Esophagus muscularis mucosa (tissue), 4 donors: Measurements from ENCODE around the gene DUSP22. TPM values are rescaled to one million over a fixed set of nuclear protein-coding genes. Genes with fewer than 3 reads are reported as not detected.

Source experiments
- DNase-seq: peaks from one replicate; pipeline ENCODE4 v3.0.0-alpha.2; 2017; ENCODE audit errors: extremely low spot score
- H3K27ac ChIP-seq, 4 donors: fragments of 200-600 bp; sonication (generic); replicated peaks in 1 of 4; 1 replicate in 3 of 4; 2 replicates in 1 of 4; pipeline ENCODE4 v1.5.1; 2016 to 2019; ENCODE audit warnings: mild to moderate bottlenecking in 1 of 4
- H3K27me3 ChIP-seq, 4 donors: fragments of 200-600 bp; sonication (generic); one replicate each; pipeline versions ENCODE4 v1.5.1 to v1.6.0; 2016 to 2019
- H3K36me3 ChIP-seq, 4 donors: fragments of 200-600 bp; sonication (generic); one replicate each; pipeline ENCODE4 v1.5.1; 2016 to 2019
- H3K4me1 ChIP-seq, 4 donors: fragments of 200-600 bp; sonication (generic); one replicate each; pipeline ENCODE4 v1.5.1; 2016 to 2019
- H3K4me3 ChIP-seq, 4 donors: fragments of 200-600 bp; sonication (generic); 1 replicate in 2 of 4; 2 replicates in 2 of 4; pipeline ENCODE4 v1.5.1; 2016 to 2019; ENCODE audit warnings: mild to moderate bottlenecking in 4 of 4, moderate library complexity in 1 of 4
- H3K9me3 ChIP-seq, 4 donors: fragments of 200-600 bp; sonication (generic); 1 replicate in 3 of 4; 2 replicates in 1 of 4; pipeline ENCODE4 v1.5.1; 2016 to 2019
- EP300 ChIP-seq: sonication (generic); formaldehyde crosslinking; IDR thresholded peaks from one replicate; pipeline ENCODE4 v1.6.1; 2017; ENCODE audit warnings: antibody characterized with exemption
- POLR2A ChIP-seq: fragments of 450-650 bp; IDR thresholded peaks from one replicate; pipeline ENCODE4 v1.6.1; 2017; ENCODE audit warnings: antibody characterized with exemption, moderate library complexity, mild to moderate bottlenecking, low read depth
- POLR2AphosphoS5 ChIP-seq, 2 donors: sonication (generic); formaldehyde crosslinking; IDR thresholded peaks; one replicate each; pipeline ENCODE4 v1.6.1; 2017; ENCODE audit warnings: antibody characterized with exemption in 2 of 2
- WGBS: methylation state at CpG from one replicate; pipeline ENCODE4 v1.1.5; 2018; 5-methylcytosine and 5-hydroxymethylcytosine counted together
- intact Hi-C: fragments of 100-400 bp; cut with DNase I; formaldehyde crosslinking; loops from one replicate; pipeline ENCODE4 v1.15.1; 2023
- total RNA-seq, 4 donors: library from RNA; depleted of rRNA; stranded (reverse); fragments of >200 nt; gene quantifications; one replicate each; pipeline versions ENCODE4 v1.1.0 to v1.2.1, GENCODE V29; 2016
- TF ChIP-seq, protein P1 (sequence below), 3 experiments: fragments of 200-600 bp in 2 of 3; fragments of 450-650 bp in 1 of 3; sonication (generic) in 2 of 3; IDR thresholded peaks; one replicate each; pipeline ENCODE4 v1.5.1; 2017 to 2019; ENCODE audit warnings: antibody characterized with exemption in 3 of 3, mild to moderate bottlenecking in 2 of 3, moderate library complexity in 1 of 3

The DUSP22 gene
- total RNA-seq, 4 donors from 2014 or later: 67.7 to 95.6 (median 73.7) TPM

DNA sequence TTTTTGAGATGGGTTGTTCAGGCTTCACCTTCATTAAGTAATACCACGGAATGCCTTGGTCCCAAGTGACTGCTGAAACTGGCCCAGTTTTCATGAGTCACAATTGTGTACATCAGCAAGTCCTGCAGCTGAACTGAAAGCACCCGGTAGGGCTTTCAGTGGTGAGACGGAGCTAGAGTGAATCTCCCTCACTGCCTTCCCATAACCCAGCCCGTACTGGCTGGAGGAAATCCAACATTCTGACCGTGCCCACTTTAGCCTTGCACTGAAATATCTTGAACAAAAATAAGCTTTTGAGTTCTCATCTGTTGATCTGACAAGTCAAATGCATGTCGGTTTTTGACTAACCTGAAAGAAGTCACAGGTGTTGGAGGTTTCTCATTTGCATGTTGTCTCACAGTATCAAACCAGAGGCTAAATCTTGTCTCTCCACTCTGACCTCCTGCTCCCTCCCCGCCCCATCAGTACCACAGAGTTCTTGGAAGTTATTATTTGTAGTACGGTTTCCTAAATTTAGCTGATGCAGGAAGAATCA lies 35.9 kb downstream of the DUSP22 start:
- DNase-seq: no peak
- TF ChIP-seq EP300 (no peak), POLR2AphosphoS5 (IDR thresholded peaks at IDR 0.05) (no peak), POLR2A (no peak)
- TF ChIP-seq, protein P1, sequence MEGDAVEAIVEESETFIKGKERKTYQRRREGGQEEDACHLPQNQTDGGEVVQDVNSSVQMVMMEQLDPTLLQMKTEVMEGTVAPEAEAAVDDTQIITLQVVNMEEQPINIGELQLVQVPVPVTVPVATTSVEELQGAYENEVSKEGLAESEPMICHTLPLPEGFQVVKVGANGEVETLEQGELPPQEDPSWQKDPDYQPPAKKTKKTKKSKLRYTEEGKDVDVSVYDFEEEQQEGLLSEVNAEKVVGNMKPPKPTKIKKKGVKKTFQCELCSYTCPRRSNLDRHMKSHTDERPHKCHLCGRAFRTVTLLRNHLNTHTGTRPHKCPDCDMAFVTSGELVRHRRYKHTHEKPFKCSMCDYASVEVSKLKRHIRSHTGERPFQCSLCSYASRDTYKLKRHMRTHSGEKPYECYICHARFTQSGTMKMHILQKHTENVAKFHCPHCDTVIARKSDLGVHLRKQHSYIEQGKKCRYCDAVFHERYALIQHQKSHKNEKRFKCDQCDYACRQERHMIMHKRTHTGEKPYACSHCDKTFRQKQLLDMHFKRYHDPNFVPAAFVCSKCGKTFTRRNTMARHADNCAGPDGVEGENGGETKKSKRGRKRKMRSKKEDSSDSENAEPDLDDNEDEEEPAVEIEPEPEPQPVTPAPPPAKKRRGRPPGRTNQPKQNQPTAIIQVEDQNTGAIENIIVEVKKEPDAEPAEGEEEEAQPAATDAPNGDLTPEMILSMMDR (IDR thresholded peaks at IDR 0.05): no peak
- Histone ChIP-seq H3K4me3 (no peak overlapping the region), H3K9me3 (no peaks in the 10 kb centered on the region), H3K27me3 (peaks cover 0 to 5% (median 0%) of the 10 kb centered on the region in 4 donors), H3K27ac (no peak overlapping the region), H3K4me1 (peaks cover 19 to 23% (median 22%) of the 10 kb centered on the region in 4 donors), H3K36me3 (peaks cover 0 to 6% (median 0%) of the 10 kb centered on the region in 4 donors)
- intact Hi-C loops: no loop called here
- WGBS: 44% methylated on average over 8 of the region's 8 CpGs

DNA sequence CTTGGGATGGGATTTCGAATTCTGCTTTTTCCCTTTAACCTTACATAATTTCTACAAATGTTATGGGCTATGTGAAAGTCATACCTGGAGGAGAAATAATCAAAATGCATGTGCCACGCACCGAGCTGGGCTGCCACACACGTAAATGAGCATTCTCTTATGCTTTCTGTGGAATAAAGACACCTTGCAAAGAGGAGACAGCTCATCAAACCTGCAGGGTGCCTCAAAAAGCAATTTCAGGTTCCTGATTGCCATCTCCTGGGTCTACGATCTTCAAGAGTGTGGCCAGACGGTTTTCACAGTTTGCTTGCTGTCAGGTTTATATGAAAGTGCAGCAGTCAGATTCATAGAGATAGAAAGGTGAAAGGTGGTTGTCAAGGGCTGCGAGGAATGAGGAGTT lies 36.6 kb downstream of the DUSP22 start:
- Histone ChIP-seq H3K4me1 (peaks cover 17 to 23% (median 20%) of the 10 kb centered on the region in 4 donors), H3K27me3 (peaks cover 0 to 5% (median 0%) of the 10 kb centered on the region in 4 donors), H3K9me3 (no peaks in the 10 kb centered on the region), H3K36me3 (peaks cover 0 to 6% (median 0%) of the 10 kb centered on the region in 4 donors), H3K27ac (no peak overlapping the region), H3K4me3 (no peak overlapping the region)
- WGBS: 83% methylated on average over 7 of the region's 7 CpGs
- intact Hi-C loops: no loop called here
- no peak for DNase-seq
- TF ChIP-seq EP300 (no peak), POLR2AphosphoS5 (IDR thresholded peaks at IDR 0.05) (no peak), POLR2A (no peak)
- TF ChIP-seq, protein P1 (IDR thresholded peaks at IDR 0.05): no peak

DNA sequence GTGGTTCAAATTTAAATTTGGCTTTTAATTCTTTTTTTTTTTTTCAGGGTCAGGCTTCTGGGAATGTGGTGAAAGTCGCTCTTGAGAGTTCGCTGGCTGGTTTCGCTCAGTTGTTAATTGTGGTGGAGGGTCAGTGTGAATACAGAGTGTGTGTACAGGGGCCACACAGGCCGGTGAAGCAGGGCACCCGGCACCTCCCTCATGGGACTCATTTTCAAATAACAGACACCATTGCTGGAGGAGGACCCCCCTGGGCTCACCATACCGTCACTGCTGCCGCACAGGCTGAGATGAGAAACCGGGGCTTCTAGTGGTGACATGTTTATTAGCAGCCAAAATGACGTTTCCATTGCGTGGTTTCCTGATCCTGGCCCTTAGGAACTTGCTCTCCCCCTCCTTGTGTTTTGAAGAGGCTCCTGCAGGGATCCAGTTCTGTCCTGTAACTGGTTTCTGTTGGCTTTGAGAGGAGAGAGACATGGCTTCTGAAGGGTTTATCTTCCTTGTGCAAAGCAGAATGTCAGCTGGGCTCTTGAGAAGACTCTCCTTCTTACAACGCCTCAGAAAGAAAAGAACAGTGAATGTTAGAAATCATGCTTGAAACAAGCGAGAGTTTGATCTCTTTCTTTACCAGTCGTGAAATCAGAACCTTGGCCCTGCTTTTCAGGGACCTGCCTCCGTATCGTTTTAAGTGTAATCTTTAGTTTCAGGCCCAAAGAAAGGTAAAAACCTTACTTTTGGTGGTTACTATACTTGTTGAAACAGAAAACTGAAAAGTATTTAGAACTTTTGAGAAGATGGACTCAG lies 37.8 kb downstream of the DUSP22 start:
- intact Hi-C loops: no loop called here
- Histone ChIP-seq H3K27ac (no peak overlapping the region), H3K4me1 (peaks cover 17 to 23% (median 20%) of the 10 kb centered on the region in 4 donors), H3K4me3 (no peak overlapping the region), H3K36me3 (peaks cover 0 to 6% (median 0%) of the 10 kb centered on the region in 4 donors), H3K27me3 (peaks cover 0 to 5% (median 0%) of the 10 kb centered on the region in 4 donors), H3K9me3 (no peaks in the 10 kb centered on the region)
- TF ChIP-seq EP300: no peak
- TF ChIP-seq, protein P1 (IDR thresholded peaks at IDR 0.05): no peak
- TF ChIP-seq POLR2AphosphoS5 (IDR thresholded peaks at IDR 0.05): no peak
- no peak for TF ChIP-seq POLR2A
- no peak for DNase-seq
- WGBS: 81% methylated on average over 15 of the region's 15 CpGs

DNA sequence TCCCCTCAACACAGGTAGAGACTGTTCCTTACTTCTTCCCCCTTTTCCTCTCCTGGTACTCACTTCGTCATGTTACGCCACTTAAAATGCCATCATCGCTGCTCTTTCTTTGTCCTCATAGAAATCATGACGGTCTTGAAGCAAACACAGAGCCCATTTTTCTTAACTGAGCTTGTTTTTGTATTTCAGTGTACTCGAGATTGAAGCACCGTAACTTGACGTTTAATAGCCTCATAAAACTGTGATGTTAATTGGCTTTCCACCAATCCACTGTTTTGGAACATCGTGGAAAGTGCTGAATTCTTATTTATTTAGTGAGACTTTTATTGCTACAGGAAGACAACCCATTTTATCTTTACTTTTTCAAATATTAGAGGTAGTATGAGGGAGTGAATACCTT lies 38.7 kb downstream of the DUSP22 start:
- DNase-seq: no peak
- TF ChIP-seq, protein P1 (IDR thresholded peaks at IDR 0.05): no peak
- TF ChIP-seq POLR2AphosphoS5 (IDR thresholded peaks at IDR 0.05) (no peak), EP300 (no peak), POLR2A (no peak)
- WGBS: 77% methylated on average over 8 of the region's 8 CpGs
- intact Hi-C loops: no loop called here
- no peak overlapping the region for H3K27ac ChIP-seq
- no peak overlapping the region for H3K4me3 ChIP-seq
- no peaks in the 10 kb centered on the region for H3K9me3 ChIP-seq
- peaks cover 0 to 6% (median 0%) of the 10 kb centered on the region in 4 donors for H3K36me3 ChIP-seq
- peaks cover 17 to 23% (median 20%) of the 10 kb centered on the region in 4 donors for H3K4me1 ChIP-seq
- peaks cover 0 to 5% (median 0%) of the 10 kb centered on the region in 4 donors for H3K27me3 ChIP-seq
